Trophoblast cell (in vitro differentiated cells and primary cell): Measurements from ENCODE around the gene ARHGAP26.
A peak's percentile ranks its signal among the peaks of the same experiment; 100 is the strongest.

Experiments
- DNase-seq, 2 donors: peaks; one replicate each; pipeline ENCODE4 v3.0.0-alpha.2; 2016
- H2AFZ ChIP-seq: 2 replicates; pipeline ENCODE4 v1.6.1; 2013; ENCODE audit warnings: low read length, moderate library complexity, mild to moderate bottlenecking; ENCODE audit not compliant: insufficient read depth, poor library complexity
- H2AK5ac ChIP-seq: 2 replicates; pipeline ENCODE4 v1.6.1; 2013; ENCODE audit warnings: mild to moderate bottlenecking, low read length
- H2BK120ac ChIP-seq: 2 replicates; pipeline ENCODE4 v1.6.1; 2013; ENCODE audit warnings: low read length, mild to moderate bottlenecking, moderate library complexity; ENCODE audit not compliant: insufficient read depth, poor library complexity
- H2BK12ac ChIP-seq: 2 replicates; pipeline ENCODE4 v1.6.1; 2013; ENCODE audit warnings: mild to moderate bottlenecking, low read length, moderate library complexity
- H2BK5ac ChIP-seq: 2 replicates; pipeline ENCODE4 v1.6.1; 2013; ENCODE audit warnings: low read length, low read depth, moderate library complexity, mild to moderate bottlenecking; ENCODE audit not compliant: poor library complexity
- H3K14ac ChIP-seq: 2 replicates; pipeline ENCODE4 v1.6.1; 2013; ENCODE audit warnings: mild to moderate bottlenecking, low read length
- H3K18ac ChIP-seq: 2 replicates; pipeline ENCODE4 v1.6.1; 2013; ENCODE audit warnings: mild to moderate bottlenecking, low read length
- H3K23ac ChIP-seq: 2 replicates; pipeline ENCODE4 v1.6.1; 2013; ENCODE audit warnings: low read length
- H3K27ac ChIP-seq: 2 replicates; pipeline ENCODE4 v1.5.1; 2013; ENCODE audit warnings: low read depth, mild to moderate bottlenecking, inconsistent platforms, low read length, moderate library complexity
- H3K27me3 ChIP-seq: 2 replicates; pipeline ENCODE4 v1.6.1; 2013; ENCODE audit warnings: inconsistent platforms, mild to moderate bottlenecking, low read length, moderate library complexity; ENCODE audit not compliant: insufficient read depth
- H3K36me3 ChIP-seq, 2 experiments: 1 replicate in 1 of 2; 2 replicates in 1 of 2; pipeline ENCODE4 v1.6.1; 2013; ENCODE audit warnings: low read length in 2 of 2, mild to moderate bottlenecking in 2 of 2, moderate library complexity in 1 of 2; ENCODE audit not compliant: insufficient read depth in 2 of 2, control insufficient read depth in 1 of 2
- H3K4ac ChIP-seq: 2 replicates; pipeline ENCODE4 v1.6.1; 2013; ENCODE audit warnings: low read depth, mild to moderate bottlenecking, low read length, moderate library complexity
- H3K4me1 ChIP-seq, 2 experiments: 1 replicate in 1 of 2; 2 replicates in 1 of 2; pipeline ENCODE4 v1.6.1; 2013; ENCODE audit warnings: low read length in 2 of 2, mild to moderate bottlenecking in 2 of 2, moderate library complexity in 1 of 2; ENCODE audit not compliant: insufficient read depth in 2 of 2, control insufficient read depth in 1 of 2
- H3K4me2 ChIP-seq: 2 replicates; pipeline ENCODE4 v1.6.1; 2013; ENCODE audit warnings: inconsistent platforms, mild to moderate bottlenecking, low read length, moderate library complexity
- H3K4me3 ChIP-seq: 2 replicates; pipeline ENCODE4 v1.5.1; 2013; ENCODE audit warnings: mild to moderate bottlenecking, low read depth, low read length, inconsistent platforms
- H3K79me1 ChIP-seq: one replicate; pipeline ENCODE4 v1.6.1; 2013; ENCODE audit warnings: low read length
- H3K79me2 ChIP-seq: 2 replicates; pipeline ENCODE4 v1.6.1; 2013; ENCODE audit warnings: low read length, mild to moderate bottlenecking; ENCODE audit not compliant: control insufficient read depth, insufficient read depth, poor library complexity
- H3K9ac ChIP-seq: 2 replicates; pipeline ENCODE4 v1.6.1; 2013; ENCODE audit warnings: mild to moderate bottlenecking, low read length
- H3K9me3 ChIP-seq: 2 replicates; pipeline ENCODE4 v1.6.1; 2013; ENCODE audit warnings: low read depth, mild to moderate bottlenecking, control low read depth, inconsistent platforms, low read length; ENCODE audit not compliant: insufficient read depth
- H4K12ac ChIP-seq: 2 replicates; pipeline ENCODE4 v1.6.1; 2013; ENCODE audit warnings: low read depth, mild to moderate bottlenecking, low read length, moderate library complexity
- H4K8ac ChIP-seq: 2 replicates; pipeline ENCODE4 v1.6.1; 2013; ENCODE audit warnings: low read depth, mild to moderate bottlenecking, low read length, moderate library complexity
- H4K91ac ChIP-seq: one replicate; pipeline ENCODE4 v1.6.1; 2013; ENCODE audit warnings: low read depth, mild to moderate bottlenecking, low read length, moderate library complexity
- WGBS: extraction: QIAGEN DNeasy Blood & Tissue Kit; methylation state at CpG from one replicate; pipeline ENCODE4 v1.1.7; 2013; ENCODE audit warnings: missing lambda C conversion rate; ENCODE audit not compliant: insufficient read length, insufficient coverage; ENCODE audit errors: extremely low coverage; 5-methylcytosine and 5-hydroxymethylcytosine counted together

Gene ARHGAP26

GRCh38 chr5:143170977-143171376, 400.8 kb downstream of the ARHGAP26 start:
- H3K27me3 ChIP-seq: no peaks in the 10 kb centered on the region
- H2BK120ac ChIP-seq: no peak overlapping the region
- no peak overlapping the region for H4K12ac ChIP-seq
- no CpG with 5 or more reads among the region's 2 CpGs for WGBS
- H3K4me3 ChIP-seq: no peak overlapping the region
- H2AK5ac ChIP-seq: no peak overlapping the region
- H3K18ac ChIP-seq: no peak overlapping the region
- no peak overlapping the region for H3K27ac ChIP-seq
- no peak overlapping the region for H2AFZ ChIP-seq
- H2BK5ac ChIP-seq: no peak overlapping the region
- no peak overlapping the region for H2BK12ac ChIP-seq
- no peak overlapping the region for H3K14ac ChIP-seq
- H4K91ac ChIP-seq: no peak overlapping the region
- no peak overlapping the region for H3K9ac ChIP-seq
- DNase-seq: peak in 1 of 2 donors; percentile 55
- no peaks in the 10 kb centered on the region for H3K4me1 ChIP-seq
- no peak overlapping the region for H3K4ac ChIP-seq
- H3K36me3 ChIP-seq: no peaks in the 10 kb centered on the region
- no peak overlapping the region for H3K4me2 ChIP-seq
- no peak overlapping the region for H4K8ac ChIP-seq
- H3K79me2 ChIP-seq: no peaks in the 10 kb centered on the region
- H3K23ac ChIP-seq: no peak overlapping the region
- H3K9me3 ChIP-seq: no peaks in the 10 kb centered on the region
- H3K79me1 ChIP-seq: no peaks in the 10 kb centered on the region

- H4K91ac ChIP-seq: no peak overlapping the region
- H2AFZ ChIP-seq: no peak overlapping the region
- no peak overlapping the region for H2BK5ac ChIP-seq
- H3K4me2 ChIP-seq: no peak overlapping the region
- no peak overlapping the region for H4K8ac ChIP-seq
- H2BK12ac ChIP-seq: no peak overlapping the region
- no peak overlapping the region for H2AK5ac ChIP-seq
- H3K9me3 ChIP-seq: no peaks in the 10 kb centered on the region
- no peak overlapping the region for H4K12ac ChIP-seq
- no CpG with 5 or more reads among the region's 5 CpGs for WGBS
- no peaks in the 10 kb centered on the region for H3K79me2 ChIP-seq
- H3K9ac ChIP-seq: no peak overlapping the region
- no peak overlapping the region for H3K4me3 ChIP-seq
- H2BK120ac ChIP-seq: no peak overlapping the region
- no peaks in the 10 kb centered on the region for H3K36me3 ChIP-seq
- H3K27ac ChIP-seq: no peak overlapping the region
- no peak overlapping the region for H3K23ac ChIP-seq
- no peaks in the 10 kb centered on the region for H3K79me1 ChIP-seq
- H3K4ac ChIP-seq: no peak overlapping the region
- no peaks in the 10 kb centered on the region for H3K27me3 ChIP-seq
- H3K4me1 ChIP-seq: no peaks in the 10 kb centered on the region
- no peak for DNase-seq
- no peak overlapping the region for H3K14ac ChIP-seq
- H3K18ac ChIP-seq: no peak overlapping the region
Observed at GRCh38 chr5:143172739-143173138, 402.6 kb downstream of the ARHGAP26 start.

- no peak overlapping the region for H3K4ac ChIP-seq
- no peaks in the 10 kb centered on the region for H3K79me2 ChIP-seq
- H4K8ac ChIP-seq: no peak overlapping the region
- no peak overlapping the region for H2AK5ac ChIP-seq
- no peaks in the 10 kb centered on the region for H3K79me1 ChIP-seq
- no peaks in the 10 kb centered on the region for H3K27me3 ChIP-seq
- H4K91ac ChIP-seq: no peak overlapping the region
- H2BK12ac ChIP-seq: no peak overlapping the region
- H3K4me2 ChIP-seq: no peak overlapping the region
- H2AFZ ChIP-seq: no peak overlapping the region
- DNase-seq: no peak
- no peak overlapping the region for H3K27ac ChIP-seq
- H3K4me3 ChIP-seq: no peak overlapping the region
- no peak overlapping the region for H3K14ac ChIP-seq
- H3K23ac ChIP-seq: no peak overlapping the region
- H3K4me1 ChIP-seq: no peaks in the 10 kb centered on the region
- WGBS: no CpG with 5 or more reads among the region's 12 CpGs
- H2BK5ac ChIP-seq: no peak overlapping the region
- H3K18ac ChIP-seq: no peak overlapping the region
- H3K9me3 ChIP-seq: no peaks in the 10 kb centered on the region
- H4K12ac ChIP-seq: no peak overlapping the region
- no peaks in the 10 kb centered on the region for H3K36me3 ChIP-seq
- no peak overlapping the region for H2BK120ac ChIP-seq
- no peak overlapping the region for H3K9ac ChIP-seq
Observed at GRCh38 chr5:143173139-143173889, 403.1 kb downstream of the ARHGAP26 start.

GRCh38 chr5:143174714-143175398, 404.7 kb downstream of the ARHGAP26 start:
- no CpG with 5 or more reads among the region's 1 CpG for WGBS
- Histone ChIP-seq H3K4me1 (no peaks in the 10 kb centered on the region), H2AFZ (no peak overlapping the region), H3K9ac (no peak overlapping the region), H3K23ac (no peak overlapping the region), H3K27me3 (no peaks in the 10 kb centered on the region), H3K79me1 (no peaks in the 10 kb centered on the region), H3K36me3 (no peaks in the 10 kb centered on the region), H3K4me2 (no peak overlapping the region), H3K18ac (no peak overlapping the region), H4K12ac (no peak overlapping the region), H4K91ac (no peak overlapping the region), H2BK5ac (no peak overlapping the region), H3K79me2 (no peaks in the 10 kb centered on the region), H3K4me3 (no peak overlapping the region), H2BK12ac (no peak overlapping the region), H3K27ac (no peak overlapping the region), H3K14ac (no peak overlapping the region), H3K4ac (no peak overlapping the region), H2AK5ac (no peak overlapping the region), H2BK120ac (no peak overlapping the region), H4K8ac (no peak overlapping the region), H3K9me3 (no peaks in the 10 kb centered on the region)
- no peak for DNase-seq
